A673 (cell line): Measurements from ENCODE around the gene KYNU. TPM values are rescaled to one million over a fixed set of nuclear protein-coding genes. Genes with fewer than 3 reads are reported as not detected.
A peak's percentile ranks its signal among the peaks of the same experiment; 100 is the strongest.

Experiments
- BruUV-seq: library from RNA; stranded (reverse); fragments of 400-500 nt; replicated peaks from 2 replicates; lab custom pipeline; 2021; lab: Mats Ljungman, UMichigan
- CTCF ChIA-PET: fragments of 300-600 bp; sonication (Branson Sonifier 250); formaldehyde crosslinking; loops from one replicate; lab custom pipeline; 2022; ENCODE audit warnings: antibody characterized with exemption; lab: Charles Lee
- POLR2A ChIA-PET: fragments of 300-600 bp; sonication (Branson Sonifier 250); formaldehyde crosslinking; loops from one replicate; lab custom pipeline; 2022; ENCODE audit warnings: antibody characterized with exemption; ENCODE audit not compliant: low non-redundant PET; lab: Charles Lee
- DNase-seq: peaks from one replicate; pipeline ENCODE4 v3.0.0-alpha.2; 2015; ENCODE audit warnings: low spot score
- H3K27ac ChIP-seq: fragments of 200-600 bp; sonication (generic); 2 replicates; pipeline ENCODE4 v1.5.1; 2016; ENCODE audit warnings: mixed run types, low read depth, mild to moderate bottlenecking, mixed read lengths, antibody characterized with exemption, low read length; ENCODE audit not compliant: poor library complexity, severe bottlenecking
- H3K27me3 ChIP-seq: fragments of 200-600 bp; sonication (generic); replicated peaks from 2 replicates; pipeline ENCODE4 v1.6.1; 2017; ENCODE audit warnings: mixed run types, low read depth, mild to moderate bottlenecking, mixed read lengths, antibody characterized with exemption, low read length; ENCODE audit not compliant: insufficient read depth, poor library complexity
- H3K36me3 ChIP-seq: fragments of 200-600 bp; sonication (generic); 2 replicates; pipeline ENCODE4 v1.6.1; 2016; ENCODE audit warnings: mixed run types, mild to moderate bottlenecking, mixed read lengths, antibody characterized with exemption, low read length; ENCODE audit not compliant: insufficient read depth, poor library complexity, severe bottlenecking
- H3K4me1 ChIP-seq: fragments of 200-600 bp; sonication (generic); 2 replicates; pipeline ENCODE4 v1.6.1; 2017; ENCODE audit warnings: mixed run types, mild to moderate bottlenecking, mixed read lengths, antibody characterized with exemption, low read length; ENCODE audit not compliant: insufficient read depth, poor library complexity, severe bottlenecking
- H3K4me3 ChIP-seq: fragments of 200-600 bp; sonication (generic); 2 replicates; pipeline ENCODE4 v1.5.1; 2016; ENCODE audit warnings: low read depth, mixed run types, mild to moderate bottlenecking, mixed read lengths, low read length; ENCODE audit not compliant: poor library complexity, severe bottlenecking
- H3K9me3 ChIP-seq: fragments of 200-600 bp; sonication (generic); 2 replicates; pipeline ENCODE4 v1.6.1; 2016; ENCODE audit warnings: mixed run types, low read depth, mild to moderate bottlenecking, mixed read lengths, antibody characterized with exemption, low read length; ENCODE audit not compliant: poor library complexity, severe bottlenecking
- EZH2 ChIP-seq: fragments of 200-600 bp; sonication (generic); IDR thresholded peaks from 2 replicates; pipeline ENCODE4 v1.6.1; 2017; ENCODE audit warnings: borderline replicate concordance, low read depth, mild to moderate bottlenecking, mixed read lengths, antibody characterized with exemption, low read length; ENCODE audit not compliant: poor library complexity, severe bottlenecking
- intact Hi-C: fragments of 100-400 bp; cut with micrococcal nuclease; formaldehyde crosslinking; loops from one replicate; pipeline ENCODE4 v1.10.0; 2022; ENCODE audit not compliant: unreplicated experiment
- total RNA-seq: library from RNA; stranded (reverse); gene quantifications from 2 replicates; pipeline ENCODE4 v1.2.3, GENCODE V29; 2021
- TF ChIP-seq, protein P1 (sequence below): fragments of 300-800, 200-600 bp; sonication (generic); conservative IDR thresholded peaks from 2 replicates; pipeline ENCODE4 v1.5.1; 2017; ENCODE audit warnings: low read depth, mild to moderate bottlenecking, antibody characterized with exemption, low read length, moderate library complexity, mixed read lengths

KYNU gene
- total RNA-seq, 1 experiment from 2014 or later: 2.5 TPM

- peak overlapping the region; percentile 85 for H3K27ac ChIP-seq
Observed at GRCh38 chr2:142875010-142875409, 2.5 kb upstream of the KYNU start.

GRCh38 chr2:142875652-142876051, 1.8 kb upstream of the KYNU start:
- Histone ChIP-seq H3K4me3 (no peak overlapping the region), H3K27ac (no peak overlapping the region), H3K4me1 (peaks cover 55% of the 10 kb centered on the region), H3K36me3 (no peaks in the 10 kb centered on the region), H3K27me3 (no peaks in the 10 kb centered on the region), H3K9me3 (no peaks in the 10 kb centered on the region)
- ChIA-PET CTCF (no interaction called here), POLR2A (no interaction called here)
- no peak for DNase-seq
- no TSS peak for BruUV-seq
- intact Hi-C loops: loop anchor here (5.0 kb wide), 1 partner anchor 193 kb away; no protein-coding TSS in a partner anchor
- TF ChIP-seq, protein P1, sequence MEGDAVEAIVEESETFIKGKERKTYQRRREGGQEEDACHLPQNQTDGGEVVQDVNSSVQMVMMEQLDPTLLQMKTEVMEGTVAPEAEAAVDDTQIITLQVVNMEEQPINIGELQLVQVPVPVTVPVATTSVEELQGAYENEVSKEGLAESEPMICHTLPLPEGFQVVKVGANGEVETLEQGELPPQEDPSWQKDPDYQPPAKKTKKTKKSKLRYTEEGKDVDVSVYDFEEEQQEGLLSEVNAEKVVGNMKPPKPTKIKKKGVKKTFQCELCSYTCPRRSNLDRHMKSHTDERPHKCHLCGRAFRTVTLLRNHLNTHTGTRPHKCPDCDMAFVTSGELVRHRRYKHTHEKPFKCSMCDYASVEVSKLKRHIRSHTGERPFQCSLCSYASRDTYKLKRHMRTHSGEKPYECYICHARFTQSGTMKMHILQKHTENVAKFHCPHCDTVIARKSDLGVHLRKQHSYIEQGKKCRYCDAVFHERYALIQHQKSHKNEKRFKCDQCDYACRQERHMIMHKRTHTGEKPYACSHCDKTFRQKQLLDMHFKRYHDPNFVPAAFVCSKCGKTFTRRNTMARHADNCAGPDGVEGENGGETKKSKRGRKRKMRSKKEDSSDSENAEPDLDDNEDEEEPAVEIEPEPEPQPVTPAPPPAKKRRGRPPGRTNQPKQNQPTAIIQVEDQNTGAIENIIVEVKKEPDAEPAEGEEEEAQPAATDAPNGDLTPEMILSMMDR: no peak
- TF ChIP-seq EZH2: no peak

More at GRCh38 chr2:142875010-142875409, 2.5 kb upstream of the KYNU start:
- CTCF ChIA-PET: no interaction called here
- intact Hi-C loops: loop anchor here (5.0 kb wide), 1 partner anchor 193 kb away; no protein-coding TSS in a partner anchor
- BruUV-seq: no TSS peak
- TF ChIP-seq EZH2: no peak
- TF ChIP-seq, protein P1: no peak
- no peaks in the 10 kb centered on the region for H3K27me3 ChIP-seq
- H3K4me1 ChIP-seq: peaks cover 55% of the 10 kb centered on the region
- DNase-seq: no peak
- no peaks in the 10 kb centered on the region for H3K36me3 ChIP-seq
- H3K9me3 ChIP-seq: no peaks in the 10 kb centered on the region
- no peak overlapping the region for H3K4me3 ChIP-seq
- POLR2A ChIA-PET: no interaction called here

GRCh38 chr2:142876423-142876822, 1.0 kb upstream of the KYNU start:
- ChIA-PET CTCF (no interaction called here), POLR2A (no interaction called here)
- BruUV-seq: no TSS peak
- no peak for DNase-seq
- intact Hi-C loops: loop anchor here (5.0 kb wide), 1 partner anchor 194 kb away; no protein-coding TSS in a partner anchor
- Histone ChIP-seq H3K27me3 (no peaks in the 10 kb centered on the region), H3K36me3 (no peaks in the 10 kb centered on the region), H3K4me1 (peaks cover 55% of the 10 kb centered on the region), H3K4me3 (no peak overlapping the region), H3K27ac (no peak overlapping the region), H3K9me3 (no peaks in the 10 kb centered on the region)
- TF ChIP-seq EZH2: no peak
- TF ChIP-seq, protein P1: no peak; the same call in 1 of the 2 replicates
